ENCODE measurements around the gene UNC13C.

GRCh38 chr15:53974813-53975212, 3.4 kb upstream of the UNC13C start:
- TF ChIP-seq CTCF (IDR thresholded peaks at IDR 0.05) (no peak), POLR2A (IDR thresholded peaks at IDR 0.05) (no peak)
